Measurements from ENCODE around the gene NTF4.
"Not testable (repeated sequence)": the region's sequence is repeated elsewhere in the genome, so short reads cannot be mapped to it uniquely, and the experiment has no call there.

NTF4 gene

DNA sequence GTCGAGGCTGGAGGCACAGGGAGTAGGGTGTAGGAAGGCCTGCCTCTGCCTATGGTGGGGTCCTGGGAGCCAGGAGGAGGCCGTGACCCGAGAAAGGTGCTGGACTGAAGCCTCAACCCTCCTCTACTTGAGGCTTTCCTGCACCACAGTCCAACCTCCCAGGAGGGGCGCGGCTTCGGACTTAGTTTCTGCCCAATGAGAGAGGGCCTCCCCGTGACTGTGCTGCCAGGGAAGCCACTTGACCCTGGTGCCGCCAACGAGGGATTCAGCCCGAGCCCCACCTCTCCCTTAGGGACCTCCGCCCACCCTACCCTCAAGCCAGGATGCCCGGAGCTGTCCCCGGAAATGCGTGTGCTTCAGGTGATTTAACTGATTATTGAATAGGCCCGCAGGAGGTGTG lies 40.4 kb downstream of the NTF4 start, which contains the start of gene CGB3:
Gene CGB3, minus strand, starts transcription at position 101 of the 400 bp plus-strand sequence. CDS start 362 bp downstream, outside the sequence.
- in situ Hi-C loops (cut with MboI; ENCODE audit: low sequenced_read_pairs) = not testable (repeated sequence)

DNA sequence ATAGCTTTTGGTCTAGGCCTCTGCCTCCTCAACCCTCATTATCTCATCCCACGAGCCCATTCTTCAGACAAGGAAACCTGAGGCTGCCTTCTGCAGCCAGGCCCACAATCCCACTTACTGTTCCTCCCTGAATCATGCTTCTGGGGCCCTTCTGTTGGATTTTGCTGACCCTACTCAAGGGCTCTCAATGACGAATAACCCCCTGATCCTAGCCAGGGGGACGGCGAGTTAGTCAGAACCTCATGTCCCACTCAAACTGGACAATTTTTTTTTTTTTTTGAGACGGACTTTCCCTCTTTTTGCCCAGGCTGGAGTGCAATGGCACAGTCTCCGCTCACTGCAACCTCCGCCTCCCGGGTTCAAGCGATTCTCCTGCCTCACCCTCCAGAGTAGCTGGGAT lies 42.5 kb downstream of the NTF4 start:
- in situ Hi-C loops (cut with MboI; ENCODE audit: low sequenced_read_pairs) = no loop called here

DNA sequence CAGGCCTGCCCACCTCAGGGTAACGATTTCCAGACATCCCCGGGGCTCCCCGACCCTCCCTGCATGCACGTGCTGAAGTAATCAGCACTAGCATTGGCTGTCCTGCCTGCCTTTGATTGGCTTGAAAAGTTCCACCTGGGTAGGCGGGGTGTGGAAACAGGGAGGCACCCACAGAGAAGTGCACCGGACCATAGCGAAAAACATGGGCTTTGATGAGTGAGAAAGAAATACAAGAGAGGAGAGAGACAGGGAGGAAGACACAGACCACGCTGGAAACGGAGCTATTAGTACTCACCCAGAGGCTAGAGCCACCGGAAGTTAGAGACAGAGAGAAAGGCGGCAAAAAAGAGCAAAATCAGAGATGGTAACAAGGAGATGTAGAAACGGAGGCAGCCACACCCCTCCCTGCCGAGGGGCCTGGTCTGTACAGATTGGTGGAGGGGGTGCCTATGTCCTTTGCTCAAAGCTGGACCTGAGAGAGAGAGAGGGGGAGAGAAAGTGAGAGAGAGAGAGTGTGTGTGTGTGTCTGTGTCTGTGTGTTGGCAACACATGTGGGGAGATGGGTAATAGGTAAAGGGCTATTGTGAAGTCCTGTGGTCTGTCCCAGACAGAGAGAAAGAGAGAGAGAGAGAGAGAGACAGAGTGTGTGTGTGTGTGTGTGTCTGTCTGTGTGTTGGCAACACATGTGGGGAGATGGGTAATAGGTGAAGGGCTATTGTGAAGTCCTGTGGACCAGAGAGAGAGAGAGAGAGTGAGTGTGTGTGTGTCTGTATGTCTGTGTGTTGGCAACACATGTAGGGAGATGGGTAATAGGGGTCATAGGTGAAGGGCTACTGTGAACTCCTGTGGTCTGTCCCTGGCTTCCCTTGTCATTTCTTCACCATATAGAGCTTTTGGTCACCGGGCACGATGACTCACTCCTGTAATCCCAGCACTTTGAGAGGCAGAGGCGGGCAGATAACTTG lies 43.4 kb downstream of the NTF4 start:
- in situ Hi-C loops (cut with MboI; ENCODE audit: low sequenced_read_pairs) = no loop called here

DNA sequence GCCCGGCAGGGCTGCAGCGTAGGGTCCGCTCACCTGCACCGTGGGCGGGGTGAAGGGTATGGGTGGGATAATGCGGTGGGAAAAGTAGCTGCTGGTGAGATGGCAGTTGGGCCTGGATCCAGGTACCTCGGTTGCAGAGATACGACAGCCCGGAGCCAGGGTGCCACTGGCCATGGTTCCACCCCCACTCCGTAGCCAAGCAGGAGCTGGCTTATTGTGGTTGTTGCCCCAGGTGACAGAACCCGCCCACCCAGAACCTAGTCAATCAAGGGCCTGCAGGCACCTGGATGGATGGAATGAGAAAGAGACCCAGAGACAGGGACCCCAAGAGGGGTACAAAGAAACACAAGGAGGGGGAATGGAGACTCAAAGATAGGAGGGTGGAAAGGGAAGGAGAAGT lies 44.3 kb downstream of the NTF4 start:
- in situ Hi-C loops (cut with MboI; ENCODE audit: low sequenced_read_pairs) = no loop called here

DNA sequence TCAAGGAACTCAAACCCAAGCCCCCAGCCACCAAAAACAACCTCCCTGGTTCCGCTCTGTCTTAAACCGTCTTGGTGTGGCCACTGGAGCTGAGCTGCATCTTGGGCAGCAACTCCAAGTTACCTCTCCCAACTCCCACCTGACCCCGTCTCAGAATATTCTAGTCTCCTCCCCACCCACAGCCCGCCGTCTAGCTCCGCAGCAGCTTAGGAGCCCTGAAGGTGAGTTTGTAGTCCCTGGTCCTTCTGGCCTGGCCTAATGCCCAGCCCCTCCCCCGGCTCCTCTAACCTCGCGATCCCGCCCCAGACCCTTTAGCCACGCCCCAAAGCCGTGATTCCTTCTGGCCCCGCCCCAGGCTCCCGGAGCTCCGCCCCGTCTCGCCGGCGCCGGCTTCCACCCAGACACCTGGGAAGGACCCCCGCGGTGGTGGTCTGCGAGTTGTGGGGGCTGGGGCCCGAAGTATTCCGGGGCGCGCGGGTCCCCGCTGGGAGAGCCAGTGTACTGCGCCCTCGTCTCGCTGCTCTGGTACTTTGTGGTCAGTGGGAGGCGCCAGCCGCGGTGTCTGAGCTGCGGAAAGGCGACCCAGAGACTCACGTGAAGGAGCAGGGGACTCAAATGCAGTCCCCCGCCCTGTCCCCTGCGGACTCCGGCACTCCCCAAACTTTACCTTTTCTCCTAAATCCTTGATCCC lies 45.2 kb downstream of the NTF4 start:
- in situ Hi-C loops (cut with MboI; ENCODE audit: low sequenced_read_pairs) = no loop called here

DNA sequence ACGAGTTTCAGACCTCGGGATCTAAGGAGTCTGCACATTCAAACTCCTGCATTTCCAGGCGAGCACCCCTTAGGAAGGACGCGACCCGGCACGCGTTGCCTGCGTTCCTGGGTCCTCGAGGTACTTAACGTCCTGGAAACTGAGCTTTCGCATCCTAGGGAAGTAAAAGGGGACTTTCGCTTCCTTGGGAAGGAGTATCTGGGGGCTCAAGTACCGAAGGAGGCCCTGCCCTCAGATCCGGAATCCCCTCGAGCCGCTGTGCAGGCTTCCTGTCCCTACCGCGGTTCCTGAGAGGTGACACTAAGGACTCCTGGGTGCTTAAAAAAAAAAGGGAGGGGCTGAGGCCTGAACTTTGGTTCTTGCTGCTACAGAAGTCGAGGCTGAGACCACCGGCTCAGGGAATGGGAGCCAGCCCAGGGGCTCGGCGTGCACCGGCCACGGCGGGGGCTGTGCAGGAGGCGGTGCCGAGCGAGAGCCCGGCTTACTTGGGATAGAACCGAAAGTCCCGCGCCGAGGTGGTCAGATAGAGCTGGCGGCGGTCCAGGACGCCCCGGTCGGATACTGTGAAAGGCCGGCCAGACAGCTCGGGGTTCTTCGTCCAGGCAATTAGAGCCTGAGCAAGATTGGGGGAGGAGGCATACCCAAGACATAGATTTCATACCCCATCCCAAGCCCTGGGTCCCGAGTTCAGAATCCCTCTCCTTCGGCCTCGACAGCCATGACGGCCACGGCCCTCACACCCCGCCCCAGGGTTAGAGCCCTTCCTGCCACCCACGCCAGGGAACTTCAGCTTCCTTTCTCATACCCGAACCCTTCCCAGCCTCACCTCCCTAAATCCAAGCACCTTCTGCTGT lies 46.0 kb downstream of the NTF4 start:
- in situ Hi-C loops (cut with MboI; ENCODE audit: low sequenced_read_pairs) = not testable (repeated sequence)

DNA sequence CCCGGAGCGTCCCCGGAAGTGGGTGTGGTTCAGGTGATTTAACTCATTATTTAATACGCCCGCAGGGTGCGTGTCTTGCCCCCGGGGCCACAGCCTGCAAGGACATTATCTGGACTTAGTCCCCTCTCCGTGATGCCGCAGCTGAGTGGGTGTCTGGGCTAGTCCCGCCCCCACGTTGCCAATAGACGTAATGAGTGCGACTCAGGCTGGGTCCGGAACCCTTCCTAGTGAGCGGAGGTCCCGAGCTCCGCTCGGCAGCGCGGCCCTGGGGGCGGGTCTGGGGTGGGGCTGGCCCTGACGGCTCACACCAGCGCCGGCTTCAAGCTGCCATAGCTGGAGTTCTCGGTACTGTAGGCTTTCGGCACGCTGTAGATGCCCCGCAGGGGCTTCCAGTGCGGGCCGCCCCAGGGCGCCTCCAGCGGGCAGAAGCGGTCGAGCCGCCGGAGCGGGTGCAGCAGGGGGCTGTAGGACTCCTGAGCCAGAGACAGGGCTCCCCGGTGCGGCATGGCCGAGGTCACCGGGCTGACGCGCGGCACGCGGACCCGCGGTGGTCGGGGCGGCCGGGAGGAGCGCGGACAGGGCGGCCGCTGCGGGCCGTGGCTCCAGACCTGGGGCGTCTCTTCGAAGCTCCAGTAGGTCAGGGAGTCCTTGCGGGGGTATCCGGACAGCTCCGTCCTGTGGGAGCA lies 46.8 kb downstream of the NTF4 start:
- in situ Hi-C loops (cut with MboI; ENCODE audit: low sequenced_read_pairs) = no loop called here

DNA sequence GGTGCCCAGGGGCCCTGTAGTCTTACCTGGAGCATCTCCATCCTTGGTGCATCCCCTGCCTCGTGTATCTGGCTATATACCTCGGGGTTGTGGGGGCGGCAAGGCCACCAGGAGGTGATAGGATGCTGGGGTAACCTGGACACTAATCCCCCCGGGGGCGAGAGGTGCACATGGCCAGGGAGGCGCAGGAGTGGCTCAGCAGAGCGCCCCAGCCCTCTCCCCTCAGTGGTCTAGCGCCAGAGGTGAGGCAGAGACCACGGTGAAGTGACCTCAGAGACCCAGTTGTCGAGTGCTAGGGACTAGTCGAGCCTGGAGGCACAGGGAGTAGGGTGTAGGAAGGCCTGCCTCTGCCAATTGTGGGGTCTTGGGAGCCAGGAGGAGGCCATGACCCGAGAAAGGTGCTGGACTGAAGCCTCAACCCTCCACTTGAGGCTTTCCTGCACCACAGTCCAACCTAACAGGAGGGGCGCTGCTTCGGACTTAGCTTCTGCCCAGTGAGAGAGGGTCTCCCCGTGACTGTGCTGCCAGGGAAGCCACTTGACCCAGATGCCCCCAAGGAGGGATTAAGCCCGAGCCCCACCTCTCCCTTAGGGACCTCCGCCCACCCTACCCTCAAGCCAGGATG lies 47.5 kb downstream of the NTF4 start, which contains the start of gene LHB:
Gene LHB, minus strand, starts transcription at position 51 of the 625 bp plus-strand sequence. Its CDS starts 10 bp downstream, at position 41.
- in situ Hi-C loops (cut with MboI; ENCODE audit: low sequenced_read_pairs) = no loop called here

DNA sequence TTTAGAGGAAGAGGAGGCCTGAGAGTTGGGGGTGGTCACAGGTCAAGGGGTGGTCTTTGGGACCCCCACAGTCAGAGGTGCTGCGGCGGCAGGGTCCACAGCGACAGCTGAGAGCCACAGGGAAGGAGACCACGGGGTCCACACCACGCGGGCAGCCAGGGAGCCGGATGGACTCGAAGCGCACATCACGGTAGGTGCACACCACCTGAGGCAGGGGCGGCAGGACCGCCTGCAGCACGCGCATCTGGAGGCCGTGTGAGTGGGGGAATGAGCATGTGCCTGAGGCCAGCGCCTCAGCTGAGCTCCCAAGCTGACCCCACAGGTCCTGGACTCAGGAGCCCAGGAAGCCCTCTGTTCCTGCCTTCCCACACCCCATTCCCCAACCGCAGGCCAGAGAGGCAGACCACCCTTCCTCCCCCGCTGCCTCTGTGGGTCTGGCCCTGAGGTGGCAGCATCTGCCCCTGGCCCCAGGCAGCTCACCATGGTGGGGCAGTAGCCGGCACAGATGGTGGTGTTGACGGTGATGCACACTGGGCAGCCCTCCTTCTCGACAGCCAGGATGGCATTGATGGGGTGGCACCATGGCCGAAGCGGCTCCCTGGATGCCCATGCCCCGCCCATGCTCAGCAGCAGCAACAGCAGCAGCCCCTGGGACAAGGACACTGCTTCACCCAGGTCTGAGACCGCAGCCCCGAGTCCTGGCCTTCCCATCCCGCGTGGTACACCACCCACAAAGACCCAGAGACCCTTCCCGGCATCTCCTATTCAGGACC lies 48.4 kb downstream of the NTF4 start:
- in situ Hi-C loops (cut with MboI; ENCODE audit: low sequenced_read_pairs) = no loop called here

DNA sequence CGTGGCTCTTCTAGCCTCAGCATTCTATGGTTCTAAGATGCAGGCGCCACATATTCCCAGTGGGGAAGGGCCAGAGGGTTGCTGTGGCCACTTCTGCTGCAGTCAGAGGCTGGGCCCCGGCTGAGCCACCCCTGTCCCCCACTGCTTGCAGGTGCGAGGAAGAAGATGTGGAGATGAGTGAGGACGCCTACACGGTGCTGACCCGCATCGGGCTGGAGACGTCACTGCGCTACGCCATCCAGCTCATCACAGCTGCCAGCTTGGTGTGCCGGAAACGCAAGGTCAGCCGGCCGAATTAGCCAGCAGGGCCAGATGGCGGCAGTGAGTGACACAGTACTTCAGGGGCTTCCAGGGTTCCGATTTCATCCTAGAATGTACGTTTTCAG lies 49.8 kb downstream of the NTF4 start:
- in situ Hi-C loops (cut with MboI; ENCODE audit: low sequenced_read_pairs) = no loop called here

DNA sequence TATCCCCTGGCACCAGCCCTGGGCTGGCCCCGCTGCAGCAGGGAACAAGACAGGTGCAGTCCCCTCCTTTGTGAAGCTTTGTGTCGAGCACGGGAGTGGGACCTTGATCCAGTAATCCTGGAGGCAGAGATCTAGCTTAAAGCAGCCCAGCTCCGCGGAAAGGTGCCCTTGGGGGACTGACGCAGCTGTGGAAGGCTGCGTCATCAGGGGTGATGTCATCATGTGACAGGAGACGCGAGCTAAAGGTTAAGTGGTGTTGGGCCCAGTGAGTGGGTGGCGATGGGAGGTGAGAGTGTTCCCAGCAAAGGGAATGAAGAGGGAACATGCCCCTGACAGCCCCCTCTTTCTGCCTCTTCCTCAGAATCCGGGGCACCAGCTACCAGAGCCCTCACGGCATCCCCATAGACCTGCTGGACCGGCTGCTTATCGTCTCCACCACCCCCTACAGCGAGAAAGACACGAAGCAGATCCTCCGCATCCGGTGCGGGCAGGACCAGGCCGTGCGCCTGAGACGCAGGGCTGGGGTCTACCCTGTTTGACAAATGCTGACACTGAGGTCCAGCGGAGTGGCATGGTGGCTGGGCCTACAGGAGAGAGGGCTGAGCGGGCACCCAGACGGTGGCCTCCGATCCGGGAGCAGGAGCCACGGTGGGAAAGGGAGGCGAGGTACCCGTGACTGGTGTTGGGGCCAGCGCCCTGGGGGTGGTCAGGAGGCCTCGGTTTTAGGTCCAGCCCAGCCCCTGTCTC lies 50.3 kb downstream of the NTF4 start:
- in situ Hi-C loops (cut with MboI; ENCODE audit: low sequenced_read_pairs) = no loop called here

DNA sequence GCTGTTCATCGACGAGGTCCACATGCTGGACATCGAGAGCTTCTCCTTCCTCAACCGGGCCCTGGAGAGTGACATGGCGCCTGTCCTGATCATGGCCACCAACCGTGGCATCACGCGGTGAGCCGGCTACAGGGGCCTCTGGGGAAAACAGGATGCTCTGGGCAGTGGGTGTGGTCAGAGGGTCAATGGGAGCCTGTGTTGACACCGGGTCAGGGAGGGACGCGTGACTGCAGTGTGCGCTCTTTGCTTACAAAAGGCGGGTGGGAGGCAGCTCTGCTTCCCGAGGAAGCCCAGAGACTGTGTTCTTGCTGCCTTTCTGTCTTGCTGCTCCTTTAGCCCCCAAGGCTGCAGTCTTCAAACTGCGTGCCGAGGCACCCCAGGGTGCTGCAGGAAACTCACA lies 53.4 kb downstream of the NTF4 start:
- in situ Hi-C loops (cut with MboI; ENCODE audit: low sequenced_read_pairs) = no loop called here

Measured in HL-60/S4 treated with phorbol 12-myristate 13-acetate at 8.2 ng/mL for 4 days and 3 days (cell line).